K562 (cell line): ENCODE measurements around the gene UQCRHL. TPM values are rescaled to one million over a fixed set of nuclear protein-coding genes. Genes with fewer than 3 reads are reported as not detected.

ENCODE experiments used
- ARID3A ChIP-seq: IDR thresholded peaks from 2 replicates; pipeline ENCODE4 v1.6.1; 2012; ENCODE audit warnings: low read depth, low read length, improper control_type of control experiment, borderline replicate concordance
- CEBPB ChIP-seq: fragments of 450-650 bp; IDR thresholded peaks from 2 replicates; pipeline ENCODE4 v1.6.1; 2016; ENCODE audit warnings: missing genetic modification characterization, missing compliant biosample characterization
- CHD7 ChIP-seq: fragments of 200-600 bp; sonication (generic); IDR thresholded peaks from one replicate; pipeline ENCODE4 v1.6.1; 2012; ENCODE audit warnings: mild to moderate bottlenecking, low read depth, low read length, inconsistent platforms
- CREB1 ChIP-seq, 2 experiments: sonication (generic) in 1 of 2; formaldehyde crosslinking in 1 of 2; IDR thresholded peaks; 2 replicates each; pipeline versions ENCODE4 v1.6.1 to v1.8.0; 2012 to 2022; ENCODE audit warnings: inconsistent platforms in 1 of 2, mild to moderate bottlenecking in 1 of 2, missing genetic modification reagents in 1 of 2, moderate library complexity in 1 of 2
- DMBX1 ChIP-seq: fragments of 250-450 bp; sonication (Bioruptor Pico); IDR thresholded peaks from 2 replicates; pipeline ENCODE4 v1.8.0; 2022; ENCODE audit warnings: inconsistent platforms, mild to moderate bottlenecking, moderate library complexity, borderline replicate concordance
- FOXJ3 ChIP-seq: sonication (generic); formaldehyde crosslinking; IDR thresholded peaks from 2 replicates; pipeline ENCODE4 v1.4.0; 2020; ENCODE audit warnings: mild to moderate bottlenecking, missing genetic modification reagents
- HCFC1 ChIP-seq: IDR thresholded peaks from 2 replicates; pipeline ENCODE4 v1.6.1; 2012; ENCODE audit warnings: low read depth, low read length, improper control_type of control experiment
- NCOA6 ChIP-seq: fragments of 450-650 bp; IDR thresholded peaks from 2 replicates; pipeline ENCODE4 v1.6.1; 2017; ENCODE audit warnings: mild to moderate bottlenecking
- SMARCA5 ChIP-seq: fragments of 450-650 bp; IDR thresholded peaks from 2 replicates; pipeline ENCODE4 v1.6.1; 2016
- TAF7 ChIP-seq: fragments of 450-650 bp; IDR thresholded peaks from 2 replicates; pipeline ENCODE4 v1.6.1; 2016; ENCODE audit warnings: missing genetic modification characterization, missing compliant biosample characterization
- ZFPM2 ChIP-seq: fragments of 250-450 bp; sonication (Bioruptor Pico); IDR thresholded peaks from 2 replicates; pipeline ENCODE4 v1.5.1; 2022; ENCODE audit warnings: mild to moderate bottlenecking
- ZNF124 ChIP-seq: sonication (generic); formaldehyde crosslinking; IDR thresholded peaks from 2 replicates; pipeline ENCODE4 v1.8.1; 2022; ENCODE audit warnings: missing genetic modification reagents
- ZNF175 ChIP-seq: fragments of 200-800 bp; sonication (Bioruptor generic); IDR thresholded peaks from 2 replicates; pipeline ENCODE4 v1.6.1; 2016; ENCODE audit warnings: low read depth, mild to moderate bottlenecking, missing genetic modification characterization, missing compliant biosample characterization
- ZNF511 ChIP-seq: sonication (generic); formaldehyde crosslinking; IDR thresholded peaks from 2 replicates; pipeline ENCODE4 v1.8.0; 2022; ENCODE audit warnings: mild to moderate bottlenecking, missing genetic modification reagents
- polyA plus RNA-seq, 8 experiments: library from polyadenylated mRNA; depleted of rRNA in 4 of 8; stranded (reverse) in 5 of 8; unstranded in 3 of 8; fragments of >200 nt; fragmentation: Nextera tagmentation in 2 of 8; fragmentation: Illumina TruSeq in 1 of 8; extraction: Ambion mirVana in 2 of 8; extraction: Trizol in 1 of 8; gene quantifications; 2 replicates each; pipeline versions ENCODE4 v1.2.1 to v1.2.3, GENCODE V29; 2011 to 2014; ENCODE audit warnings: inconsistent platforms in 1 of 8, missing spikeins in 1 of 8
- total RNA-seq, 7 experiments: library from RNA; depleted of rRNA in 6 of 7; stranded (reverse); fragments of >200 nt in 6 of 7; fragmentation: Illumina TruSeq in 2 of 7; extraction: Trizol in 2 of 7; gene quantifications; 2 replicates each; pipeline versions ENCODE4 v1.2.1 to v1.2.3, GENCODE V29; 2011 to 2021; ENCODE audit warnings: low replicate concordance in 1 of 7

UQCRHL gene
- total and polyA plus RNA-seq, 9 of the 15 experiments (the other 6 are each of a cell fraction or from before 2014, with no cell fraction given) = 5.1 to 41.3 (median 21.8) TPM

GRCh38 chr1:15833842-15834405 is 26.5 kb upstream of the UQCRHL start (continued):
- TF ChIP-seq CHD7 (no peak), FOXJ3 (CRISPR knock-in tag) (no peak), TAF7 (tag) (no peak), SMARCA5 (no peak; the same call in 1 of the 2 replicates), DMBX1 (CRISPR knock-in tag) (no peak), ARID3A (peak; percentile 83), ZNF124 (CRISPR knock-in tag) (no peak), NCOA6 (0 out of 2 replicates have a peak, but pooled peaks have one; percentile 33), CEBPB (tag) (peak; percentile 66), ZNF511 (no peak), HCFC1 (no peak; the same call in 1 of the 2 replicates), CREB1 (IDR thresholded peaks at IDR 0.05) (no peak), CREB1 (CRISPR knock-in tag; IDR thresholded peaks at IDR 0.05) (no peak), ZFPM2 (CRISPR knock-in tag) (no peak), ZNF175 (CRISPR knock-in tag) (no peak)
